ENCODE results near the gene CCDC85B. TPM values are rescaled to one million over a fixed set of nuclear protein-coding genes. Genes with fewer than 3 reads are reported as not detected.

The CCDC85B gene
- total RNA-seq, 1 donor, result 22.5 TPM

DNA sequence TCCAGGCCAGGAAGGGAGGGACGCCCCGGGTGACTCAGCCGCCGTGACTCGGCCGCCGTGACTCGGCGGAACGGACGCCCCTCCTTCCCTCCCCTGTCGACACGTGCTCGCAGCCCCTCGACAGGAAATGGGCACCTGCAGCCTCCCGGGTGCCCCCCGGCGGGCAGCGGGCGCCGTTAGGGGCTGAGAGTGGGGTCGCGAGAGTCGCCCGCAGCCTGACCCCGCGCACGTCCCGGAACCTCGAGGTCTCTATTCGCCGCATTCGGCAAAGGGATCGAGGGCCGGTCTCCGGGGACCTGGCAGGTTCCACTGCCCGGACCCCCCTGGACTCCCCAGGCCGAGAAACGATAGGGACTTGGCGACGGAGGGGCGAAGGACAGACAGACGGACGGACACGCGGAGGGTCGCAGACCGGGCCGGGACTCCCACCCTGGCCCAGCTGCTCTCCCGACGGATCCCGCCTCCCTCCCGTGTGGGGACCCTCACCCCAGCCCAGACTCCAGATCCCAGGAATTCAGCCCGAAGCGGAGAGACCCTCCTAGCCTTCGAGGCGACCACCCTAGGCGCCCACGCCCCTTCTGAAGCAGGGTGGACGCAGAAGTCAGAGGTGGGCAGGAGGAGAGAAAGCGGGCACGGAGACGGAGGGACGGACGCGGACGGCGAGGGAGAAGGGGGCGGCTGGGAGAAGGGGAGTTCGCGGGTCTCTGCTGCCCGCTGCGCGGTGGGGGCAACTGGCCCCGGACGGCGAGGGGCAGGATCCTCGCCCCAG lies 9.1 kb downstream of the CCDC85B start:
- Histone ChIP-seq H3K27me3 (ENCODE audit: insufficient read depth, low read length) (peaks cover 6% of the 10 kb centered on the region), H3K9me3 (ENCODE audit: low read depth, low read length) (no peaks in the 10 kb centered on the region), H3K4me1 (ENCODE audit: insufficient read depth, low read length) (peaks cover 34% of the 10 kb centered on the region), H3K4me3 (ENCODE audit: low read length) (peak overlapping the region; percentile 36)

DNA sequence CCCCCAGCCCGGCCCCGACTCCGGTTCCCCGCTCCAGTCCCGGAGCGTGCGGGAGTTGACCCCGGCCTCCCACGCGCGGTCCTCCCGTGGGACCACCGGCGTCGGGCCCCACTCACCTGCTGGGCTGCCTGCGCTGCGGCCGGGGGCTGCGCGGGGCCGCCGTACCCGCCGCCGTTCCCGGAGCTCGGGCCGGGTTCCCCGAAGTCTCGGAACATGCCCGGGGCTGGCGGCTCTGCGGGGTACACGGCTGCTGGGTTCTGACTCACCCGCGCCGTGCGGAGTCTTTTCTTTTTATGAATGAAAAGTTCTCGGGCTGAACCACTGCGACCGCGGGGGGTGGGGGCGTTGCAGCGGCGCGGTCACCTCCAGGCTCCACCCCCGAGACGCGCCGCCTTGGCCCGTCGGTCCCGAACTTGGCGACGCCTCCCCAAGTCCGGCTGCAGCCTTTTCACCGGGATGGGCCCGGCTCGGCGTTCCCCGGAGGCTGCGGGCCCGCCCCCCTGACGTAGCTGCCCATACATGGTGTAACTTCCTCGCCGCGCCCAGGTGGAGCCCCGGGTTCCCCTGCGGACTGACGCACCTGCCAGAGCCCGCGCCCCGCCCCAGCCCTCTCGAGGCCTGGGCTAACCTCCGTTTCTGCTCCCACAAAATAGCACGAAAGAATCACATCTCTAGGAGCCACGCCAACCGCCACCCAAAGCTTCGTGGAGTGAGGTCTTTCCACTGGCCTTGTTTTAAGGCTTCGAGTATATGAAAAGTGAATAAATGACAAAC lies 9.8 kb downstream of the CCDC85B start, which contains the start of gene FOSL1:
Gene FOSL1 (minus strand): TSS at position 264 of the 774 bp plus-strand sequence. CDS start 49 bp downstream, at position 215.
- Histone ChIP-seq H3K4me3 (ENCODE audit: low read length) (peak within 1 kb of the TSS; percentile 36), H3K9me3 (ENCODE audit: low read depth, low read length) (no peaks in the 10 kb centered on the region), H3K4me1 (ENCODE audit: insufficient read depth, low read length) (peaks cover 31% of the 10 kb centered on the region), H3K27me3 (ENCODE audit: insufficient read depth, low read length) (peaks cover 6% of the 10 kb centered on the region)

DNA sequence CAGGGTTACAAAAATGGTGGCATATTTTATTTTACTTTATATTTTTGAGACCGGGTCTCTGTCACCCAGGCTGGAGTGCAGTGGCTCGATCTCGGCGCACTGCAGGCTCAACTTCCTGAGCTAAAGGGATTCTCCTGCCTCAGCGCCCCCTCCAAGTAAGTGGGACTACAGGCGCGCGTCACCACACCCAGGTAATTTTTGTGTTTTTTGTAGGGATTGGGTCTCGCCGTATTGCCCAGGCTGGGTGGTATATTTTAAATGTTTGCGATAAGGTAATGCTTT lies 10.4 kb downstream of the CCDC85B start:
- peaks cover 6% of the 10 kb centered on the region for H3K27me3 ChIP-seq (ENCODE audit: insufficient read depth, low read length)
- no peaks in the 10 kb centered on the region for H3K9me3 ChIP-seq (ENCODE audit: low read depth, low read length)
- H3K4me3 ChIP-seq (ENCODE audit: low read length), result no peak overlapping the region
- H3K4me1 ChIP-seq (ENCODE audit: insufficient read depth, low read length), result peaks cover 31% of the 10 kb centered on the region

DNA sequence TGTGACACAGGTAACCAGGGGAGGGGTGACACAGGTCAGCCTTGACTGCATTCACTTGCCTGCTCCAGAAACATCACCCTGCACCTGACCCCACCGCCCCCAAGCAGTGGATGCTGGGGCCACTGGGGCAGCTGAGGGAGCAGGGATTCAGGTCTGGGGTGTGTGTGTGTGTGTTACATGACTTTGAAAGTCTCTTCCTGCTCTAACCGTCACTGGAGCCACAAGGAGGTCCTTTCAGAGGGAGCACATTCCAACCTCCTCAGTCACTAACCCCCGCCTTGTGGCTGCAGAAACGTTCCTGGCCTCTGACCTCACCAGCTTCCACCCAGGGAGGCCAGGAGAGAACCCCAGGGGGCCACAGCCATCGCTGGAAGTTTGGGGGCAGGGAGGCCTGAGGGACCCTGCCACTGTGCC lies 12.6 kb downstream of the CCDC85B start:
- H3K4me1 ChIP-seq (ENCODE audit: insufficient read depth, low read length), result peaks cover 31% of the 10 kb centered on the region
- H3K4me3 ChIP-seq (ENCODE audit: low read length), result no peak overlapping the region
- H3K27me3 ChIP-seq (ENCODE audit: insufficient read depth, low read length), result peaks cover 6% of the 10 kb centered on the region
- H3K9me3 ChIP-seq (ENCODE audit: low read depth, low read length), result no peaks in the 10 kb centered on the region

DNA sequence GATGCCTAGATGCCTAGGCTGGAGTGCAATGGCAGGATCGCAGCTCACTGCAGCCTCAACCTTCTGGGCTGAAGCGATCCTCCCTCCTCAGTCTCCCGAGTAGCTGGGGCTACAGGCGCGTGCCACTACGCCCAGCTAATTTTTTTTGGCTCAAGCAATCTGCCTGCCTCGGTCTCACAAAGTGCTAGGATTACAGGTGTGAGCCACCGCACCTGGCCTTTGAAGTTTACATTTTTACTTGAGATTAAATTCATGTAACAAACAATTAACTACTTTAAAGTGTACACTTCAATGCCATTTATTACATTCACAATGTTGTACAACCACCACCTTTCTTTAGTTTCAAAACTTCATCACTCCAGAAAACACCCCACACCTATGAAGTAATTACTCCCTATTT lies 13.2 kb downstream of the CCDC85B start:
- Histone ChIP-seq H3K4me3 (ENCODE audit: low read length) (no peak overlapping the region), H3K4me1 (ENCODE audit: insufficient read depth, low read length) (peaks cover 25% of the 10 kb centered on the region), H3K9me3 (ENCODE audit: low read depth, low read length) (no peaks in the 10 kb centered on the region), H3K27me3 (ENCODE audit: insufficient read depth, low read length) (peaks cover 6% of the 10 kb centered on the region)

DNA sequence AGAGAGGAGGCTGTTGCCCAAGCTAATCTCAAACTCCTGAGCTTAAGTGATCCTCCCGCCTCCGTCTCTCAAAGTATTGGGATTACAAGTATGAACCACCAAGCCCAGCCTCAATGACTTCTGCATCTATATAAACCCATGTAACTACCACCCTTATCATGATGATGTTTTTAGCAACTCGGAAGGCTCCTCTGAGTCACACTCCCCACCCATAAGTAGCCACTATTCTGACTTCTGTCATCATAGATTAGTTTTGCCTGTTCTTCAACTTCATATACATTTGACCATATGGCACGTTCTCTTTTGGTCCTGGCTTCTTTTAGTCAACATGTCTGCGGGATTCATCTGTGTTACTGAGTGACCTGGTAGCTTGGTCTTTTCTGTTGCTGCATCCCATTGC lies 16.1 kb downstream of the CCDC85B start:
- Histone ChIP-seq H3K4me1 (ENCODE audit: insufficient read depth, low read length) (peaks cover 2% of the 10 kb centered on the region), H3K4me3 (ENCODE audit: low read length) (no peak overlapping the region), H3K27me3 (ENCODE audit: insufficient read depth, low read length) (no peaks in the 10 kb centered on the region), H3K9me3 (ENCODE audit: low read depth, low read length) (no peaks in the 10 kb centered on the region)

DNA sequence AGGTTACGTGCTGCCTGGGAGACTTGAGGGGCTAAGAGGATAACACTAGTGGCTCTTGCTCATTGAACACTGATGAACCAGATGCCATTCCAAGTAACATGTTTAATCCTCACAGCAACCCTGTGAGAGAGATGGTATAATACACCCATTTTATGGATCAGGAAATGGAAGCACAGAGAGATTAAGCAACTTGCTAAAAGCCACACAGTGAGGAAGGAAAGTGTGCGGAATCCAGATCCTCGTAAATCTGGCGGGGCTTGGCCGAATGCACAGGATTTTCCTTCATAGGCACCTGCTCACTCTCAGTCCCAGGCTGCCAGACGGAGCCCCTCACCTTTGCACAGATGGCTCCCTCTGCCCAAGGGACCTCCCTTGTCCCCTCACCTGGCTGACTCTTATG lies 17.4 kb downstream of the CCDC85B start:
- Histone ChIP-seq H3K9me3 (ENCODE audit: low read depth, low read length) (no peaks in the 10 kb centered on the region), H3K27me3 (ENCODE audit: insufficient read depth, low read length) (no peaks in the 10 kb centered on the region), H3K4me3 (ENCODE audit: low read length) (no peak overlapping the region), H3K4me1 (ENCODE audit: insufficient read depth, low read length) (peaks cover 6% of the 10 kb centered on the region)

DNA sequence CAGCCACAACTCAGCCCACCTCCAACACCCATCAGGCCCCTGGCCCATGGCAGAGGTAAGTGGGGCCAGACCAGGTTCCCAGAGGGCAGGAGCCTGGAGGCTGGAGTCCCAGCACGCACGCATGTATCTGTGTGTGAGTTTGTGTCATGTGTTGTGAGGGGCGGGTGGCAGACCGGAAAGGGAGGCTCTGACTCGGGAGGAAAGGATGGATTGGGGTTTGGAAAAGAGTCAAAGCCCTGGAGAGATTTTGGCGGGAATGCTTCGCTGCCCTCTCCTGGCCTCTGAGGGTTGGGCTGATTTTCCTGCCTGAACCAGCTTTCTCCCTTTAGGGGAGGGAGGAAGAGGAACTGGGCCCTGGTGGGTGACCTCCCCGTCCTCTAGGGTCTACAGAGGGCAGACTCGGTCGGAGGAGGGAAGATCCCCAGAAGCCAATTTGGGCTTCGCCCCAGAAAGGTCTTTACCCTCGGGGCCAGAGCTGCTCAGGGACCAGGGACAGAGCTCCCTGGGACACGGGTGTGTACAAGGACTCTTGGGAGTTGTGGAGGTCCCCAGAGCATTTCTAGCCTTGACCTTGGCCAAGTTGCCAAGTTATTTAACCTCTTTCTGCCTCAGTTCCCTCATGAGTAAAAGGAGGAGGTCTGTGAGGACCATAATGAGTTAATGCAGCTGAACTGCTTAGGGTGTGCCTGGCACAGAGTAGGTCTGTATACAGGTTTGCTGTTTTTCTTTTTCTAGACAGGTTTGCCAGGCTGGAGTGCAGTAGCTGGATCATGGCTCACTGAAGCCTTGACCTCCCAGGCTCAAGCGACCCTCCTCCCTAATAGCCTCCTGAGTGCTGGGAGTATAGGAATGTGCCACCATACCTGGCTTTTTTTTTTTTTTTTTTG lies 21.5 kb downstream of the CCDC85B start:
- Histone ChIP-seq H3K4me3 (ENCODE audit: low read length) (no peak overlapping the region), H3K4me1 (ENCODE audit: insufficient read depth, low read length) (peaks cover 33% of the 10 kb centered on the region), H3K9me3 (ENCODE audit: low read depth, low read length) (no peaks in the 10 kb centered on the region), H3K27me3 (ENCODE audit: insufficient read depth, low read length) (no peaks in the 10 kb centered on the region)

DNA sequence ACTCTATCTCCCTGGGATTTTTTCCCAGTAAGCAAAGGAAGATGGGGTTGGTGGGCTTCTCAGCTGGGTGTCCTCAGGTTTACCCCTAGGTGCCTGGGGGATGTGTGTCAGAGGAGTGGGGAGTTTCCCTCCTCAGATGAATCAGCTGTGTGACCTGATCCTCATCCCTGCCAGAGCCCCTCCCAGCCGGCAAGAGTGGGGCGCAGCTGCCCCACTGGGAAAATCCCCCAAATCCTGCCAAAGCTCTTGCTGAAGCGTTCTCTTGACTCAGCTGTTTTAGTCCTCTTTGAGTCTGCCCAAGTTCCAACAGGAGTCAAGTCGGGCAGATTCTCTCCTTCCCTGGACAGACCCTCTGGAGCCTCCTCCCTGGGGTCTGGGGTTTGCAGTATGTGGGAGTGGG lies 22.4 kb downstream of the CCDC85B start:
- Histone ChIP-seq H3K9me3 (ENCODE audit: low read depth, low read length) (no peaks in the 10 kb centered on the region), H3K27me3 (ENCODE audit: insufficient read depth, low read length) (no peaks in the 10 kb centered on the region), H3K4me1 (ENCODE audit: insufficient read depth, low read length) (peaks cover 42% of the 10 kb centered on the region), H3K4me3 (ENCODE audit: low read length) (no peak overlapping the region)

DNA sequence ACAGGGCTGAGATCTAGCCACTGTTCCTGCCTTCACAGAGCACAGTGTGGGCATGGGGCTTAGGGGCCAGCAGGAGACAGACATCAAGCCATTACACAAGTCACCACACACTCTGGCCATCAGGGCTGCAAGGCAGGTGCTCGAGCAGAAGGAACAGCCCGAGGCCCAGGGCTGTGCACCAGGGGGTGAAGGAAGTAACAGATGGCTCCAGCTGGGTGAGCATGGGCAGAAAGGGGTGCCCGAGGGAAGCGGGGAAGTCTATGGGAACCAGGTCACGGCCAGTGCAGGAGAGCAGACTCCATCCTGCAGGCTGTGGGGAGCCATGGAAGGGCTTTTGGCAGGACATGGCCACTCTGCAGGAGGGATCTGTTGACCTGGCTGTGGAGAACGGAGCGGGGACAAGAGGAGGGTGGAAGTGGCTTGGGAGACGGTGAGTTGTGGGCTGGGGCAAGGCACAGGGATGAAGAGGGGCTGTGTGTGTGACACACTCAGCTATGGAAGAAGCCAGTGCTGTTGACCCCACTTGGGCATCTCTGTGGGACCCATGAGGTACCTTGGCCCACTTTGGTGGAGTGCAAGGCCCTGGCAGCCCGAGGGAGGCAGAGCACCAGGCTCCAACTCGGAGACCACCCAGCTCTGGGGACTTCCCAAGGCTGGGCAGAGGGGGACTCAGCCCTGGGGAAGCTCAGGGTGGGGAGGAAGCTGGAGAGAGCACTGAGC lies 24.8 kb downstream of the CCDC85B start:
- no peaks in the 10 kb centered on the region for H3K27me3 ChIP-seq (ENCODE audit: insufficient read depth, low read length)
- H3K4me3 ChIP-seq (ENCODE audit: low read length), result no peak overlapping the region
- peaks cover 51% of the 10 kb centered on the region for H3K4me1 ChIP-seq (ENCODE audit: insufficient read depth, low read length)
- no peaks in the 10 kb centered on the region for H3K9me3 ChIP-seq (ENCODE audit: low read depth, low read length)

DNA sequence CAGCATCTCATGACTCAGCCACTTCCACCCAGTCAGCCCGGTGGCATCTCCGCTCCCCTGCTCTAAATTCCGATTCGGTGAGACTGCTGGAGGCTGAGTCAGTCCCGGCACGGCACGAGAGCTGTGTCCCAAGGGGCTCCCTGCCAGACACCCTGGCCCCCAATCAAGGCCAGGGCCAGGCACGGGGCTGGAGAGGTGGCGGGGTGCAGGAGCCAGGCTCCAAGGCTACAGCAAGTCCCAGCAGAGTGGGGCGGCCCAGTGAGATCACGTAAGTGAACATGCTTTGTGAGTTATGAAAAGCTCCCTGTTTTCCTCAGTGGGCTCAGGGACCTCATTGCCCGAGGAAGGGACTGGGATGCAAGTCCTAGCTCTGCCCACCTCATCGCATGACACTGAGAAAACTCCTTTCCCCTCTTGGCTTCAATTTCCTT lies 25.4 kb downstream of the CCDC85B start:
- Histone ChIP-seq H3K9me3 (ENCODE audit: low read depth, low read length) (no peaks in the 10 kb centered on the region), H3K4me1 (ENCODE audit: insufficient read depth, low read length) (peaks cover 57% of the 10 kb centered on the region), H3K4me3 (ENCODE audit: low read length) (no peak overlapping the region), H3K27me3 (ENCODE audit: insufficient read depth, low read length) (no peaks in the 10 kb centered on the region)

DNA sequence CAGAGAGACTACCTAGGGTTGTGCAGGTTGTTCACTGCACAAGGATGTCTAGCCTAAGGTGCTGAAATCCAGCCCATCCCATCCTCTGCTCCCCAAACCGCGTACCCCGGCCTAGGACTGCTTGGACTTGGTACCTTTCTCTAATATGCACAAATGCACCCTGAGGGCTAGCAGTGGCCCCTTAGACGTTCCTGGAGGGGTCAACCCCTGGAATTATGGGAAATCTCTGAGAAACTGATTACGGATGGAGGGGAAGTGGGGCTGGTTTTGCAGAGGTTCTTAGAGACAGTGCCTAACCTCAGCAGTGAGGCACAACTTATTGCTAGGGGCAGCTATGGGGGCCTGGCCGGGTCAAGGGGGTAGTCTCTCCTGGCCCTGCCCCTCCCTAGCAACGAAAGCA lies 25.9 kb downstream of the CCDC85B start:
- H3K4me3 ChIP-seq (ENCODE audit: low read length), result no peak overlapping the region
- no peaks in the 10 kb centered on the region for H3K27me3 ChIP-seq (ENCODE audit: insufficient read depth, low read length)
- no peaks in the 10 kb centered on the region for H3K9me3 ChIP-seq (ENCODE audit: low read depth, low read length)
- H3K4me1 ChIP-seq (ENCODE audit: insufficient read depth, low read length), result peaks cover 62% of the 10 kb centered on the region

DNA sequence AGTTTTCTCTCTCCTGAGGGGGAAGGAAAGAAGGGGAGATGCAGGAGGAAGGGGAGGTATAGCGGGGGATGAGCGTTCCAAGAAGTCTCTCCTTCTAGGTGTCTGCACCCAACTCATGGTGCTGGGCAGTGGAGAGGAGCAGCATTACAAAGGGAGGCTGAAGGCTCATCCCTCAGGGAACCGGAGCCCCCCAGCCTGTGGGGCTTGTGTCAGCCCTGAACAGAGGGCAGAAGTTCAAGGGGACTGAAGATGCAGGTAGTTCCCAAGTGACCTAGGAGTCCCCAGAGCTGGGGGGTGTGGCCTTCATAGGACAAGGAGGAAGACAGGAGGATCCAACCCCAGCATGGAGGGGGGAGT lies 26.6 kb downstream of the CCDC85B start:
- H3K4me3 ChIP-seq (ENCODE audit: low read length), result no peak overlapping the region
- no peaks in the 10 kb centered on the region for H3K27me3 ChIP-seq (ENCODE audit: insufficient read depth, low read length)
- H3K4me1 ChIP-seq (ENCODE audit: insufficient read depth, low read length), result peaks cover 60% of the 10 kb centered on the region
- H3K9me3 ChIP-seq (ENCODE audit: low read depth, low read length), result no peaks in the 10 kb centered on the region

DNA sequence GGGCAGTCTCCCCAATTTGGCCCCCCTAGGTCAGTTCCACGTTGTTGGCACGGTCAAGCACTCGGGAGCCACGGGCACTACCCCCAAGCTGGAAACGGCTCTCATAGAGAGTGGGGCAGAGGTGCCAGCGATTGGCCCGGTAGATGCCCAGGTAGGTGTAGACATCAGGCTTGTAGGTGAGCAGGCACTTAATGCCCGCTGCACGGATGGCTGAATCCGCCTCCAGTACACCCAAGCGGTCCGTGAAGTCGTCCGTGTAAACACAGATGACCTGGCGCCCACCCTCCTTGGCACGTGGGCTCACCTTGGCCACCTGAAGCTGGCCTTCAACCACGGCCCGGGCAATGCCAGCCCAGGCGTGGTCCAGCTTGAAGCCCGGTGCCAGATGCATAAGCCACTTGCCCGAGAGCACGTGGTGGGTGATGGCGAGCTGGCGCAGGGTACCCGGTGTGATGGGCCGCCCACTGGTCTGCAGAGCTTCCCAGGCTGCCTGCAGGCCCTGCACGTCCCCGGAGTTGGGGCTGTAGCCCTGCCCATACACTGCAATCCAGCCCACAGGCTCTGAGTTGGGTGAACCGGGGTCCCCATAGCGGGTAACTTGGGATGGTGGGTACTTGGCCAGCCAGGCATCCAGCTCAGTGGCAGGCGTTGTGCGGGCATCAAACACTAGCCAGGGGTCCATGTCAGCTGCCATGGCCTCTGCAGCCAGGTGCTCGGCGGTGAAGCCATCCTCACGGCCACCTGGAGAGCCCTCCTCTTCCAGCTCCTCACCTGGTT lies 27.1 kb downstream of the CCDC85B start:
- peaks cover 65% of the 10 kb centered on the region for H3K4me1 ChIP-seq (ENCODE audit: insufficient read depth, low read length)
- H3K9me3 ChIP-seq (ENCODE audit: low read depth, low read length), result no peaks in the 10 kb centered on the region
- H3K4me3 ChIP-seq (ENCODE audit: low read length), result peak overlapping the region; percentile 77
- no peaks in the 10 kb centered on the region for H3K27me3 ChIP-seq (ENCODE audit: insufficient read depth, low read length)
